Measurements from ENCODE around the gene CNN2. TPM values are rescaled to one million over a fixed set of nuclear protein-coding genes. Genes with fewer than 3 reads are reported as not detected.

Gene CNN2
- total RNA-seq, 2 donors from 2014 or later, result 30.7 to 42.5 TPM

GRCh38 chr19:1057176-1057855, 30.9 kb downstream of the CNN2 start:
- ATAC-seq (no peak), DNase-seq (no peak)
- intact Hi-C loops (cut with DNase I), result no loop called here
- H3K9me3 ChIP-seq, result no peaks in the 10 kb centered on the region
- no peak overlapping the region for H3K4me3 ChIP-seq
- WGBS, 2 donors, result 53 to 69% methylated on average over 2 to 3 of the region's 3 CpGs
- H3K36me3 ChIP-seq (replicated peaks in 1 of 2; ENCODE audit: insufficient read depth in 1 of 2, low read depth in 2 of 2), result no peaks in the 10 kb centered on the region
- no peaks in the 10 kb centered on the region for H3K4me1 ChIP-seq
- no peaks in the 10 kb centered on the region for H3K27me3 ChIP-seq
- no peak overlapping the region for H3K27ac ChIP-seq
- no peak for TF ChIP-seq POLR2A (IDR thresholded peaks at IDR 0.05)
- TF ChIP-seq CTCF (IDR thresholded peaks at IDR 0.05), result no peak

GRCh38 chr19:1058112-1058511, 31.7 kb downstream of the CNN2 start:
- Histone ChIP-seq H3K27me3 (no peaks in the 10 kb centered on the region), H3K4me1 (no peaks in the 10 kb centered on the region), H3K4me3 (no peak overlapping the region), H3K36me3 (replicated peaks in 1 of 2; ENCODE audit: insufficient read depth in 1 of 2, low read depth in 2 of 2) (no peaks in the 10 kb centered on the region), H3K27ac (no peak overlapping the region), H3K9me3 (no peaks in the 10 kb centered on the region)
- DNase-seq, result no peak
- 92 to 93% methylated on average over 4 to 5 of the region's 5 CpGs for WGBS, 2 donors
- intact Hi-C loops (cut with DNase I), result no loop called here
- no peak for ATAC-seq
- TF ChIP-seq CTCF (IDR thresholded peaks at IDR 0.05) (no peak), POLR2A (IDR thresholded peaks at IDR 0.05) (no peak)

GRCh38 chr19:1060689-1061088, 34.3 kb downstream of the CNN2 start:
- H3K9me3 ChIP-seq, result no peaks in the 10 kb centered on the region
- no peak for DNase-seq
- no peak overlapping the region for H3K27ac ChIP-seq
- H3K4me1 ChIP-seq, result peaks cover 17% of the 10 kb centered on the region
- TF ChIP-seq POLR2A (IDR thresholded peaks at IDR 0.05) (no peak), CTCF (IDR thresholded peaks at IDR 0.05) (no peak)
- no peaks in the 10 kb centered on the region for H3K36me3 ChIP-seq (replicated peaks in 1 of 2; ENCODE audit: insufficient read depth in 1 of 2, low read depth in 2 of 2)
- no peaks in the 10 kb centered on the region for H3K27me3 ChIP-seq
- 77 to 89% methylated on average over 1 to 5 of the region's 5 CpGs for WGBS, 2 donors
- no peak for ATAC-seq
- no peak overlapping the region for H3K4me3 ChIP-seq
- intact Hi-C loops (cut with DNase I), result no loop called here

GRCh38 chr19:1061987-1062386, 35.6 kb downstream of the CNN2 start:
- ATAC-seq (no peak), DNase-seq (no peak)
- H3K9me3 ChIP-seq, result no peaks in the 10 kb centered on the region
- intact Hi-C loops (cut with DNase I), result no loop called here
- TF ChIP-seq POLR2A (IDR thresholded peaks at IDR 0.05) (no peak), CTCF (IDR thresholded peaks at IDR 0.05) (no peak)
- H3K36me3 ChIP-seq (replicated peaks in 1 of 2; ENCODE audit: insufficient read depth in 1 of 2, low read depth in 2 of 2), result no peaks in the 10 kb centered on the region
- H3K27ac ChIP-seq, result no peak overlapping the region
- peaks cover 30% of the 10 kb centered on the region for H3K4me1 ChIP-seq
- 95% methylated on average over 16 to 20 of the region's 20 CpGs for WGBS, 2 donors
- H3K27me3 ChIP-seq, result peaks cover 0 to 8% of the 10 kb centered on the region in 2 donors
- H3K4me3 ChIP-seq, result no peak overlapping the region

Measured in body of pancreas (tissue), 4 donors.